Body of pancreas (tissue), 4 donors: ENCODE results near the gene CCDC136. TPM values are rescaled to one million over a fixed set of nuclear protein-coding genes. Genes with fewer than 3 reads are reported as not detected.

Experiments
- ATAC-seq: fragments of 150-250 bp; one replicate; pipeline ENCODE4 v1.9.1; 2016
- DNase-seq, 4 donors: peaks; one replicate each; pipeline ENCODE4 v3.0.0-alpha.2; 2019
- H3K27ac ChIP-seq, 4 donors: fragments of 200-600 bp; sonication (generic); 1 replicate in 3 of 4; 2 replicates in 1 of 4; pipeline versions ENCODE4 v1.5.1 to v1.6.1; 2016 to 2019; ENCODE audit warnings: mild to moderate bottlenecking in 1 of 4, mixed read lengths in 1 of 4, moderate library complexity in 1 of 4
- H3K27me3 ChIP-seq, 2 donors: fragments of 200-600 bp; sonication (generic); one replicate each; pipeline ENCODE4 v1.6.0; 2016; ENCODE audit warnings: mild to moderate bottlenecking in 1 of 2
- H3K36me3 ChIP-seq, 2 donors: fragments of 200-600 bp; sonication (generic); replicated peaks in 1 of 2; 2 replicates each; pipeline ENCODE4 v1.5.1; 2016; ENCODE audit warnings: low read depth in 2 of 2; ENCODE audit not compliant: insufficient read depth in 1 of 2
- H3K4me1 ChIP-seq: fragments of 200-600 bp; sonication (generic); one replicate; pipeline ENCODE4 v1.6.0; 2016
- H3K4me3 ChIP-seq, 2 donors: fragments of 200-600 bp; sonication (generic); 1 replicate in 1 of 2; 2 replicates in 1 of 2; pipeline ENCODE4 v1.5.1; 2016 to 2019
- H3K9me3 ChIP-seq, 3 donors: fragments of 200-600 bp; sonication (generic); 1 replicate in 2 of 3; 2 replicates in 1 of 3; pipeline ENCODE4 v1.5.1; 2016
- POLR2A ChIP-seq, 3 donors: fragments of 450-650 bp; IDR thresholded peaks; one replicate each; pipeline ENCODE4 v1.6.1; 2016; ENCODE audit warnings: antibody characterized with exemption in 3 of 3, mild to moderate bottlenecking in 2 of 3
- WGBS, 2 donors: methylation state at CpG; one replicate each; pipeline ENCODE4 v1.1.5; 2017; 5-methylcytosine and 5-hydroxymethylcytosine counted together
- intact Hi-C: fragments of 100-400 bp; cut with DNase I; formaldehyde crosslinking; loops from one replicate; pipeline ENCODE4 v1.15.1; 2023
- total RNA-seq, 2 donors: library from RNA; depleted of rRNA; stranded (reverse); fragments of >200 nt; gene quantifications; one replicate each; pipeline ENCODE4 v1.1.0, GENCODE V29; 2016
- TF ChIP-seq, protein P1 (sequence below), 7 experiments: fragments of 450-650 bp in 4 of 7; fragments of 200-600 bp in 3 of 7; sonication (generic) in 3 of 7; IDR thresholded peaks; one replicate each; pipeline ENCODE4 v1.5.1; 2016 to 2019; ENCODE audit warnings: antibody characterized with exemption in 7 of 7

The CCDC136 gene
- total RNA-seq, 2 donors from 2014 or later: 0.99 to 3.6 TPM

DNA sequence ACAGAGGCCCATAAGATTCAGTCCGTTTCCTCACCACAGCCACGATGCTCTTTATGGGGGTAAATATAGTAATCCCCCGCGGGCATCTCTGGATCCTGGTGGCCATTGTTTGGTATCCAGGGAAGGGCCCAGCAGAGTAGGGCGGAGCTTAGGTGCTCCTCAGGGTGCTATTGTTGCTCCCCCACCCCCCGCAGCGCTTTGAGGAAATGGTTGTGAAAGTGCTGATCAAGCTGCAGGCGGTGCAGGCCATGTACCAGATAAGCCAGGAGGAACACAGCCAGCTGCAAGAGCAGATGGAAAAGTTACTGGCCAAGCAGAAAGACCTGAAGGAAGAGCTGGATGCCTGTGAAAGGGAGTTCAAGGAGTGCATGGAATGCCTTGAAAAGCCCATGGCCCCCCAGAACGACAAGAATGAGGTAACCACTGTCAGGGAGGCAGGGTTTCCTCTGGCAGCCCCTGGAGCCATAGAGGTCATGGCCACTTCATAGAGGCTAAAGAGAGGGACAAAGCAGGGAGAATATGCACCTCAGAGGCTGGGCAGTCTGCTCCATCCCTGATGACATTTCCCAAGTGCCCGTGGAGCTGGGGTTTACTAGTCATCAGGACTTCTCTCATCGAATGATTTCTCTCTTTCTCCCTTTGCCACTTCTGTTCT lies 20.9 kb downstream of the CCDC136 start:
- TF ChIP-seq POLR2A (IDR thresholded peaks at IDR 0.05): no peak
- TF ChIP-seq, protein P1, sequence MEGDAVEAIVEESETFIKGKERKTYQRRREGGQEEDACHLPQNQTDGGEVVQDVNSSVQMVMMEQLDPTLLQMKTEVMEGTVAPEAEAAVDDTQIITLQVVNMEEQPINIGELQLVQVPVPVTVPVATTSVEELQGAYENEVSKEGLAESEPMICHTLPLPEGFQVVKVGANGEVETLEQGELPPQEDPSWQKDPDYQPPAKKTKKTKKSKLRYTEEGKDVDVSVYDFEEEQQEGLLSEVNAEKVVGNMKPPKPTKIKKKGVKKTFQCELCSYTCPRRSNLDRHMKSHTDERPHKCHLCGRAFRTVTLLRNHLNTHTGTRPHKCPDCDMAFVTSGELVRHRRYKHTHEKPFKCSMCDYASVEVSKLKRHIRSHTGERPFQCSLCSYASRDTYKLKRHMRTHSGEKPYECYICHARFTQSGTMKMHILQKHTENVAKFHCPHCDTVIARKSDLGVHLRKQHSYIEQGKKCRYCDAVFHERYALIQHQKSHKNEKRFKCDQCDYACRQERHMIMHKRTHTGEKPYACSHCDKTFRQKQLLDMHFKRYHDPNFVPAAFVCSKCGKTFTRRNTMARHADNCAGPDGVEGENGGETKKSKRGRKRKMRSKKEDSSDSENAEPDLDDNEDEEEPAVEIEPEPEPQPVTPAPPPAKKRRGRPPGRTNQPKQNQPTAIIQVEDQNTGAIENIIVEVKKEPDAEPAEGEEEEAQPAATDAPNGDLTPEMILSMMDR (IDR thresholded peaks at IDR 0.05): no peak
- H3K27me3 ChIP-seq: no peaks in the 10 kb centered on the region
- WGBS, 2 donors: 30 to 38% methylated on average over 10 to 11 of the region's 11 CpGs
- H3K4me1 ChIP-seq: peaks cover 18% of the 10 kb centered on the region
- no peaks in the 10 kb centered on the region for H3K9me3 ChIP-seq
- peak; percentile 88 for ATAC-seq
- DNase-seq: peak; percentile 59 to 84 (median 72)
- intact Hi-C loops: no loop called here
- H3K4me3 ChIP-seq: no peak overlapping the region
- no peaks in the 10 kb centered on the region for H3K36me3 ChIP-seq
- H3K27ac ChIP-seq: no peak overlapping the region

DNA sequence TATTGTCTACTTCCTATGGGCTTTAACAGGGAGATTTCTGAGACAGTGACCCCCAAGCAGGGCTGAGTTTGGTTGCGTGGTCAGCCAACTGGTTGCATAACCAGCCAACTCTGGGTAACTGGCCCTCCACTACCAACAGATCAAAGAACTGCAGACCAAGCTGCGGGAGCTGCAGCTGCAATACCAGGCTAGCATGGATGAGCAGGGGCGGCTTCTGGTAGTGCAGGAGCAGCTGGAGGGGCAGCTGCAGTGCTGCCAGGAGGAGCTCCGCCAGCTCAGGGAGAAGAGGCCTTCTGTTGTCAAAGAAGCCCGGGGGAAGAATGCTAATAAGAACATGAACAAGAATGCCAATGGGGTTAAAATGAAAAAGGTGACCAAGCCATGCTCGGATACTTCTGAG lies 22.7 kb downstream of the CCDC136 start:
- Histone ChIP-seq H3K36me3 (no peaks in the 10 kb centered on the region), H3K27ac (no peak overlapping the region), H3K4me1 (peaks cover 18% of the 10 kb centered on the region), H3K9me3 (no peaks in the 10 kb centered on the region), H3K4me3 (no peak overlapping the region), H3K27me3 (no peaks in the 10 kb centered on the region)
- intact Hi-C loops: no loop called here
- no peak for DNase-seq
- TF ChIP-seq, protein P1 (IDR thresholded peaks at IDR 0.05): no peak
- TF ChIP-seq POLR2A (IDR thresholded peaks at IDR 0.05): no peak
- WGBS, 2 donors: 66 to 72% methylated on average over 6 of the region's 6 CpGs
- no peak for ATAC-seq

DNA sequence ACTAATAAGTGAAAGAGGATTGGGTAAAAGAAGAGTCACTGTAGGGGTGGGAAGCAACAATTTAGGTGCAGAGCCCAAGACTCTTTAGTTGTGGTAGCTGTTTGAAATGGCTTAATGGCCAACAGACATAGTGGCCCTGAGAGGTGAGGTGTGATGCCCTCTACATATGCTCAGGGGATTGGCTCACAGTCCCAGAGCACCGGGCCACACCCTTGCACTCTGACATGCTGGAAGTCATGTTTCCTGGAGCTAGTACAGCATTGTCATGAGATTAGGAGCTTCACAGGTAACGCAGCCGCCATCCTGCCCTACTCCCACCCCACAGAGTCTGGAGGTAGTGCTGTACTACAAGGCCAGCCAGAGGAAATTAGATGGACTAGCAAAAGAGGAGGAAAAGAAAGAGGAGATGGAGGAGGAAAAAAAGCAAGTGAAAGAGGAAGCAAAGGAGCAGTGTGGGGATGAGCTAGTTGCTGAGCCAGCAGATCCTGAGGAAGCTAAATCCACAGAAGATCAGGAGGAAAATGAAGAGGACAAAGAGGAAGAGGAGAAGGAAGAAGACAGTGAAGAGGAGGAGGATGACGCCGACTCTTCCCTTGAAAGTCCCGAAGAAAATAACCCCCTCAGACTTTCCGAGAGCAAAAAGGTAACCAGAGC lies 23.6 kb downstream of the CCDC136 start:
- ATAC-seq: no peak
- intact Hi-C loops: no loop called here
- TF ChIP-seq, protein P1 (IDR thresholded peaks at IDR 0.05): no peak
- DNase-seq: no peak
- 89 to 92% methylated on average over 7 of the region's 7 CpGs for WGBS, 2 donors
- Histone ChIP-seq H3K4me3 (no peak overlapping the region), H3K9me3 (no peaks in the 10 kb centered on the region), H3K27me3 (no peaks in the 10 kb centered on the region), H3K36me3 (no peaks in the 10 kb centered on the region), H3K4me1 (peaks cover 18% of the 10 kb centered on the region), H3K27ac (no peak overlapping the region)

DNA sequence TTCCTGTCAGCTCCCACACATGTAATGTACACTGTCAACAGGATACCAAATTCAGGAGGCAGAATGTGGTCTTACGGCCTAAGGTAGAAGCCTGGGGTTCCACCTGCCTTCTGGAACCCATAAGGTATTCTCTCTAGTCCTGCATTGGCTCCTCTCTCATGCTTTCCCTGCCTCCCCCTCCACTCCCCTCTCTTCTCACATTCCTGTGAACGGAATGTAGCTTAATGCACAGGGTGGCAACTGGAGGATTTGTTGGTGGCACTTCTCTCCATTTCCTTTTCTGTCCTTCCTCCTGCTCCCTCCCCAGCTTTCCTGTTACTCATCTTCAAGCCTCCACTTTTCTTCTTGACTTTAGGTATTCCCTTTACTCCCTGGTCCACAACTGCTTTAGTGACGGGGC lies 26.9 kb downstream of the CCDC136 start:
- 86 to 92% methylated on average over 3 of the region's 3 CpGs for WGBS, 2 donors
- Histone ChIP-seq H3K27ac (no peak overlapping the region), H3K36me3 (no peaks in the 10 kb centered on the region), H3K27me3 (no peaks in the 10 kb centered on the region), H3K4me1 (peaks cover 7% of the 10 kb centered on the region), H3K4me3 (no peak overlapping the region), H3K9me3 (no peaks in the 10 kb centered on the region)
- DNase-seq (no peak), ATAC-seq (no peak)
- intact Hi-C loops: no loop called here
- TF ChIP-seq, protein P1 (IDR thresholded peaks at IDR 0.05): no peak
- TF ChIP-seq POLR2A (IDR thresholded peaks at IDR 0.05): no peak

DNA sequence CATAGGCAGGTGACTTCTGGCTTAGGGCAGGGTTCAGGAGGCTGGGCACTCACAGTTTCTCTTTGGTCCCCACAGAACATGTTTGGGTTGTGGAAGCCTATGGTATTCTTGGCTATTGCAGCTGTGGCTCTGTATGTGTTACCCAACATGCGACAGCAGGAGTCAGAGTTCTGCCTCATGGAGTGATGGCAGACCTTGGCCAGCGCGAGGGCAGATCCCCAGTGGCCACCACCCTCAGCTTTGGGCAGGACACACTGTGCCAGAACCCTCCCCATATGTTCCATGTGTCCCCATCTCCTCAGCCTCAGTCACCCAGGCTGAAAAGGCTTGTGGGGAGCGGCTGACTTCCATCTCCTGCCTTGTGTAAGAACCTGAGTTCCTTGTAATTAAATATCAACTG lies 30.0 kb downstream of the CCDC136 start:
- no peaks in the 10 kb centered on the region for H3K36me3 ChIP-seq
- ATAC-seq (no peak), DNase-seq (no peak)
- no peaks in the 10 kb centered on the region for H3K9me3 ChIP-seq
- no peaks in the 10 kb centered on the region for H3K27me3 ChIP-seq
- no peak overlapping the region for H3K4me3 ChIP-seq
- no peak overlapping the region for H3K27ac ChIP-seq
- H3K4me1 ChIP-seq: no peaks in the 10 kb centered on the region
- intact Hi-C loops: no loop called here
- WGBS, 2 donors: 93% methylated on average over 4 of the region's 4 CpGs; no CpG with 5 or more reads in 1 of the 2 donors
- TF ChIP-seq, protein P1 (IDR thresholded peaks at IDR 0.05): no peak
- no peak for TF ChIP-seq POLR2A (IDR thresholded peaks at IDR 0.05)
